Measurements from ENCODE around the gene SLIT3. TPM values are rescaled to one million over a fixed set of nuclear protein-coding genes. Genes with fewer than 3 reads are reported as not detected.
A peak's percentile ranks its signal among the peaks of the same experiment; 100 is the strongest.

Gene SLIT3
- total RNA-seq, 6 donors from 2014 or later: 10.8 to 57.3 (median 32.2) TPM

GRCh38 chr5:169011451-169011850 lies 289.5 kb downstream of the SLIT3 start:
- peak overlapping the region in 1 of 4 donors; percentile 17 for H3K27ac ChIP-seq
- DNase-seq (no peak), ATAC-seq (ENCODE audit: low FRiP score in 2 of 2) (no peak)

GRCh38 chr5:169011009-169011408 lies 289.9 kb downstream of the SLIT3 start:
- WGBS, 2 donors: 87 to 89% methylated on average over 4 of the region's 4 CpGs
- no peak for DNase-seq
- H3K27ac ChIP-seq: peak overlapping the region in 1 of 4 donors; percentile 17
- H3K4me3 ChIP-seq: no peak overlapping the region
- H3K9me3 ChIP-seq: no peaks in the 10 kb centered on the region
- no peaks in the 10 kb centered on the region for H3K27me3 ChIP-seq
- H3K36me3 ChIP-seq: no peaks in the 10 kb centered on the region
- H3K4me1 ChIP-seq: no peaks in the 10 kb centered on the region
- ATAC-seq (ENCODE audit: low FRiP score in 2 of 2): no peak
- TF ChIP-seq EP300 (IDR thresholded peaks at IDR 0.05): no peak
- no peak for TF ChIP-seq CTCF (IDR thresholded peaks at IDR 0.05)
- TF ChIP-seq POLR2A (IDR thresholded peaks at IDR 0.05): no peak
- TF ChIP-seq POLR2AphosphoS5 (IDR thresholded peaks at IDR 0.05): no peak

More at GRCh38 chr5:169011451-169011850, 289.5 kb downstream of the SLIT3 start:
- WGBS, 2 donors: 60 to 64% methylated on average over 5 of the region's 5 CpGs
- no peak for TF ChIP-seq POLR2AphosphoS5 (IDR thresholded peaks at IDR 0.05)
- TF ChIP-seq EP300 (IDR thresholded peaks at IDR 0.05): no peak
- TF ChIP-seq POLR2A (IDR thresholded peaks at IDR 0.05): no peak
- TF ChIP-seq CTCF (IDR thresholded peaks at IDR 0.05): no peak
- Histone ChIP-seq H3K4me3 (no peak overlapping the region), H3K27me3 (no peaks in the 10 kb centered on the region), H3K9me3 (no peaks in the 10 kb centered on the region), H3K4me1 (no peaks in the 10 kb centered on the region), H3K36me3 (no peaks in the 10 kb centered on the region)

GRCh38 chr5:169009123-169009522 lies 291.8 kb downstream of the SLIT3 start:
- Histone ChIP-seq H3K27ac (no peak overlapping the region), H3K27me3 (no peaks in the 10 kb centered on the region), H3K36me3 (no peaks in the 10 kb centered on the region), H3K4me1 (no peaks in the 10 kb centered on the region), H3K9me3 (no peaks in the 10 kb centered on the region), H3K4me3 (no peak overlapping the region)
- WGBS, 2 donors: 72 to 75% methylated on average over 3 to 5 of the region's 5 CpGs
- peak in 1 of 2 donors; percentile 34 for TF ChIP-seq POLR2AphosphoS5 (IDR thresholded peaks at IDR 0.05)
- TF ChIP-seq CTCF (IDR thresholded peaks at IDR 0.05): no peak
- ATAC-seq (ENCODE audit: low FRiP score in 2 of 2) (peak in 1 of 2 donors; percentile 62), DNase-seq (no peak)

GRCh38 chr5:169006842-169007790 lies 293.8 kb downstream of the SLIT3 start:
- ATAC-seq (ENCODE audit: low FRiP score in 2 of 2) (no peak), DNase-seq (no peak)
- no peak for TF ChIP-seq POLR2A (IDR thresholded peaks at IDR 0.05)
- no peak for TF ChIP-seq POLR2AphosphoS5 (IDR thresholded peaks at IDR 0.05)
- no peak for TF ChIP-seq CTCF (IDR thresholded peaks at IDR 0.05)
- no peak for TF ChIP-seq EP300 (IDR thresholded peaks at IDR 0.05)
- no peaks in the 10 kb centered on the region for H3K36me3 ChIP-seq
- WGBS, 2 donors: 84 to 88% methylated on average over 7 to 8 of the region's 8 CpGs
- no peaks in the 10 kb centered on the region for H3K4me1 ChIP-seq
- no peak overlapping the region for H3K4me3 ChIP-seq
- H3K9me3 ChIP-seq: no peaks in the 10 kb centered on the region
- H3K27me3 ChIP-seq: no peaks in the 10 kb centered on the region
- H3K27ac ChIP-seq: no peak overlapping the region
